ENCODE results near the gene UBXN11.

Gene UBXN11

GRCh38 chr1:26322042-26322331 is 15.6 kb upstream of the UBXN11 start:
- DNase-seq (ENCODE audit: extremely low read depth, low read depth) = no peak
- no peak for TF ChIP-seq CTCF (IDR thresholded peaks at IDR 0.05; ENCODE audit: low read depth, low read length)

- peak; percentile 59 for DNase-seq (ENCODE audit: extremely low read depth, low read depth)
Observed at GRCh38 chr1:26321315-26322041, 15.0 kb upstream of the UBXN11 start.

GRCh38 chr1:26320896-26321295 is 14.5 kb upstream of the UBXN11 start:
- no peak for DNase-seq (ENCODE audit: extremely low read depth, low read depth)
- TF ChIP-seq CTCF (IDR thresholded peaks at IDR 0.05; ENCODE audit: low read depth, low read length) = no peak

More at GRCh38 chr1:26321315-26322041, 15.0 kb upstream of the UBXN11 start:
- TF ChIP-seq CTCF (IDR thresholded peaks at IDR 0.05; ENCODE audit: low read depth, low read length) = peak; percentile 92

DNA sequence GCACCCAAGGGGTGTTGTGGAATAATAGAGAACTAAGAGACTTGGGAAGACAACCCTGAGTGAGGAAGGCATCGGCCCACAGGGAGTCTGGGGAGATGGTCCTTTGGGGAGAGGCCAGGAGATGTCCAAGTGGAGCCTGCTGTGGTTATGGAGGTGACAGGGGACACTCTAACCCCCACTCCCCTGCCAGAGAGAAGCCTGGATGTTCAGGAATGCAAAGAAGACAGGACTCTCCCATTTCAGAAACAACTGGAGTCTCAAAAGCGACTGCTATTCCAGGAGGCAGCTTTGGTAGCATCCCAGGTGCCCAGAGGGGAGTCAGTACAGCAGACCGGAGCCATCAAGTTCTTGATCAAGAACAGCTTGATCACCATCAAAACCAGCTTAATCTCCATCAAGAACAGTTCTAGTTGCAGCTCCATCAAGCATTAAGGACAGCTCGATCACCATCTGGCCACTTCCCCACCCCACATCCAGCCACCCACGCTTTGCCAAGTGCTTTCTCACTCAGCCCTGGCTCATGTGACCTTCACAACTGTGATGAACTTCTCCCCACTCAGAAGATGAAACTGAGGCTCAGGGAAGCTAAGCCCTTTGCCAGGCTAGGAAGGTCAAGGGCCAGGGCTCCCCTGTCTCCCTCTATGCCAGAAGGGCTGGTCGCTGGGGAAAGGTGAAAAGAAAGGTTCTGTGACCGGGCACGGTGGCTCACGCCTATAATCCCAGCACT is 12.1 kb upstream of the UBXN11 start:
- no peak for DNase-seq (ENCODE audit: extremely low read depth, low read depth)
- no peak for TF ChIP-seq CTCF (IDR thresholded peaks at IDR 0.05; ENCODE audit: low read depth, low read length)

DNA sequence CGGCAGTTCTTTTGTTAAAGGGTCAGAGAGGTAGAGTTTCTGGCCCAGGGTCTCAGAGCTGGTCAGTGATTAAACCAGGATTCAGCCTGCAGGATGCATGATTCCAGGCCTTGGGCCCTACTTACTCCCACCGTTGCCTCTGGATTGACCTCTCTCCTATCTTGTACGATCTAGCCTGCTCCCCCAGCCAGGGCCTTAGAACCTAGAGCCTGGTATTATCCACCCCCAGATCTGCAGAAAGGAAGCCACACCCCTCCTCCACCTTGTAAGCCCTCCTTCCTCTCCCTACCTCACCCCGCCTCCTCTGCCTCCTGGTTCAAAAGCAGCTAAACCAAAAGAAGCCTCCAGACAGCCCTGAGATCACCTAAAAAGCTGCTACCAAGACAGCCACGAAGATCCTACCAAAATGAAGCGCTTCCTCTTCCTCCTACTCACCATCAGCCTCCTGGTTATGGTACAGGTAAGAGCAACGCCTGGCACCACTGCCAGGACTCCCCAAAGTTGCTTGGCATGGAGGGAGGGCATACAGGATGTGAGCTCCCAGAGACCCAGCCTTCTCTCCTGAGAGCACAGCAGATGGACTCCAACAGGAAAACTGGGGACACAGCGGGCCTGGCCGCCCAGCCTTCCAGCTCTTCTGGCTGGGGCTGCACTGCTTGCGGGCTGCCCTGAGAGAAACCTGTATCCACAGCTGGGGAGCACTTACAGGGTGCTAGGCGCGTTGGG is 11.3 kb upstream of the UBXN11 start, which contains the start of gene CD52:
TSS of gene CD52 (plus strand) at position 347 of the 726 bp plus-strand sequence. CDS start at position 407, 60 bp downstream.
- no peak for TF ChIP-seq CTCF (IDR thresholded peaks at IDR 0.05; ENCODE audit: low read depth, low read length)
- no peak for DNase-seq (ENCODE audit: extremely low read depth, low read depth)

DNA sequence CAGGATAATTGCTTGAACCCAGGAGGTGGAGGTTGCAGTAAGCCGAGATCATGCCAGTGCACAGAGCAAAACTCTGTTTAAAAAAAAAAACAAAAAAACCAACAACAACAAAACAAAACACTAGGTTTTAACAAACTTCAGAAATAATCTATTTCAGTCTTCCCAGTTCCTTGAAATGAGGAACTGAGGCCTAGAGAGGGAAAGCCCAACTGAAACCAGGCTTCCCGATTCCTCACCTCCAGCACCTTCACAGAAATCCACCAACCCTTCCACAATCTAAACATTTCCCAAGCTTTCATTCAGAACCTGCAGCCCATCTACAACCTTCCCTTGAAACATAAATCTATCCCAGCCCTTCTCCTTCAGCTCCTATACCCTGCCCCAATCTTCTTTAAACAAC is 10.7 kb upstream of the UBXN11 start:
- TF ChIP-seq CTCF (IDR thresholded peaks at IDR 0.05; ENCODE audit: low read depth, low read length) = no peak
- DNase-seq (ENCODE audit: extremely low read depth, low read depth) = no peak
